Measurements from ENCODE around the gene INSC.

DNA sequence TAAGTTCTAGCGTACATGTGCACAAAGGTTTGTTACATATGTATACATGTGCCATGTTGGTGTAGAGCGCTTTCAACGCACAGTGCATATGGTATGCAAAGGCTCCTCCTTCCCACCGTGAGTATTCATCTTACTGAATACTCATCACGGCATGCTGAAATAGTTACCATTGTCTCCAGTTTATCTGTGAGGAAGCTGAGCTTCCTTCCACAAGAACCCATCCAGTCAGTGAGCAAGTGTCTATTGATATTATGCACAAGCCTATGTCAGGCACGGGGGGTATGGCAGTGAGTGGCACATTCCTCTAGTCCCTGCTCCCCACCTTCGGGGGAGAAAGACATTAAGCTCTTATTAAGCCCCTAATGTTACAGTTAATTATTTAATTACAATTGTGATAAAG, 28.1 kb downstream of the INSC start:
- TF ChIP-seq, protein P1, sequence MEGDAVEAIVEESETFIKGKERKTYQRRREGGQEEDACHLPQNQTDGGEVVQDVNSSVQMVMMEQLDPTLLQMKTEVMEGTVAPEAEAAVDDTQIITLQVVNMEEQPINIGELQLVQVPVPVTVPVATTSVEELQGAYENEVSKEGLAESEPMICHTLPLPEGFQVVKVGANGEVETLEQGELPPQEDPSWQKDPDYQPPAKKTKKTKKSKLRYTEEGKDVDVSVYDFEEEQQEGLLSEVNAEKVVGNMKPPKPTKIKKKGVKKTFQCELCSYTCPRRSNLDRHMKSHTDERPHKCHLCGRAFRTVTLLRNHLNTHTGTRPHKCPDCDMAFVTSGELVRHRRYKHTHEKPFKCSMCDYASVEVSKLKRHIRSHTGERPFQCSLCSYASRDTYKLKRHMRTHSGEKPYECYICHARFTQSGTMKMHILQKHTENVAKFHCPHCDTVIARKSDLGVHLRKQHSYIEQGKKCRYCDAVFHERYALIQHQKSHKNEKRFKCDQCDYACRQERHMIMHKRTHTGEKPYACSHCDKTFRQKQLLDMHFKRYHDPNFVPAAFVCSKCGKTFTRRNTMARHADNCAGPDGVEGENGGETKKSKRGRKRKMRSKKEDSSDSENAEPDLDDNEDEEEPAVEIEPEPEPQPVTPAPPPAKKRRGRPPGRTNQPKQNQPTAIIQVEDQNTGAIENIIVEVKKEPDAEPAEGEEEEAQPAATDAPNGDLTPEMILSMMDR (conservative IDR thresholded peaks at IDR 0.05): no peak
- TF ChIP-seq EZH2 (IDR thresholded peaks at IDR 0.05; ENCODE audit: low read depth): no peak
